ENCODE results near the gene PCYT1A. TPM values are rescaled to one million over a fixed set of nuclear protein-coding genes. Genes with fewer than 3 reads are reported as not detected.
"Not testable (repeated sequence)": the region's sequence is repeated elsewhere in the genome, so short reads cannot be mapped to it uniquely, and the experiment has no call there.

Gene PCYT1A
- total RNA-seq, 1 donor from 2014 or later = 37.0 TPM

GRCh38 chr3:196207833-196208607, 79.5 kb downstream of the PCYT1A start:
- Mint-ChIP-seq H3K9me3 (ENCODE audit: unreplicated experiment) (peaks cover 5% of the 10 kb centered on the region), H3K4me3 (ENCODE audit: unreplicated experiment) (peak overlapping the region; percentile 67), H3K27ac (ENCODE audit: unreplicated experiment) (no peak overlapping the region), H3K27me3 (ENCODE audit: unreplicated experiment) (peaks cover 13% of the 10 kb centered on the region), H3K4me1 (ENCODE audit: low read depth, unreplicated experiment) (no peaks in the 10 kb centered on the region), H3K36me3 (ENCODE audit: unreplicated experiment) (peaks cover 4% of the 10 kb centered on the region)
- no peak for TF ChIP-seq CTCF (IDR thresholded peaks at IDR 0.05; ENCODE audit: partially characterized antibody, unreplicated experiment)
- DNase-seq = peak; percentile 80

GRCh38 chr3:196207159-196207832, 80.2 kb downstream of the PCYT1A start:
- DNase-seq = peak; percentile 42
- no peak overlapping the region for H3K4me3 Mint-ChIP-seq (ENCODE audit: unreplicated experiment)
- H3K27me3 Mint-ChIP-seq (ENCODE audit: unreplicated experiment) = peaks cover 16% of the 10 kb centered on the region
- H3K36me3 Mint-ChIP-seq (ENCODE audit: unreplicated experiment) = peaks cover 4% of the 10 kb centered on the region
- no peak overlapping the region for H3K27ac Mint-ChIP-seq (ENCODE audit: unreplicated experiment)
- peaks cover 6% of the 10 kb centered on the region for H3K9me3 Mint-ChIP-seq (ENCODE audit: unreplicated experiment)
- no peaks in the 10 kb centered on the region for H3K4me1 Mint-ChIP-seq (ENCODE audit: low read depth, unreplicated experiment)
- no peak for TF ChIP-seq CTCF (IDR thresholded peaks at IDR 0.05; ENCODE audit: partially characterized antibody, unreplicated experiment)

- H3K27me3 Mint-ChIP-seq (ENCODE audit: unreplicated experiment) = peaks cover 16% of the 10 kb centered on the region
- not testable (repeated sequence) for H3K9me3 Mint-ChIP-seq (ENCODE audit: unreplicated experiment); H3K27ac Mint-ChIP-seq (ENCODE audit: unreplicated experiment); H3K36me3 Mint-ChIP-seq (ENCODE audit: unreplicated experiment); DNase-seq; H3K4me1 Mint-ChIP-seq (ENCODE audit: low read depth, unreplicated experiment); H3K4me3 Mint-ChIP-seq (ENCODE audit: unreplicated experiment)
Observed at GRCh38 chr3:196205442-196206205, 81.9 kb downstream of the PCYT1A start.

GRCh38 chr3:196203846-196204245, 83.7 kb downstream of the PCYT1A start:
- peaks cover 5% of the 10 kb centered on the region for H3K9me3 Mint-ChIP-seq (ENCODE audit: unreplicated experiment)
- no peak overlapping the region for H3K4me3 Mint-ChIP-seq (ENCODE audit: unreplicated experiment)
- peaks cover 4% of the 10 kb centered on the region for H3K36me3 Mint-ChIP-seq (ENCODE audit: unreplicated experiment)
- TF ChIP-seq CTCF (IDR thresholded peaks at IDR 0.05; ENCODE audit: partially characterized antibody, unreplicated experiment) = no peak
- H3K27me3 Mint-ChIP-seq (ENCODE audit: unreplicated experiment) = peaks cover 19% of the 10 kb centered on the region
- no peak overlapping the region for H3K27ac Mint-ChIP-seq (ENCODE audit: unreplicated experiment)
- H3K4me1 Mint-ChIP-seq (ENCODE audit: low read depth, unreplicated experiment) = no peaks in the 10 kb centered on the region
- DNase-seq = no peak

- Mint-ChIP-seq H3K4me3 (ENCODE audit: unreplicated experiment) (no peak overlapping the region), H3K27me3 (ENCODE audit: unreplicated experiment) (peaks cover 16% of the 10 kb centered on the region), H3K4me1 (ENCODE audit: low read depth, unreplicated experiment) (no peaks in the 10 kb centered on the region), H3K27ac (ENCODE audit: unreplicated experiment) (no peak overlapping the region), H3K9me3 (ENCODE audit: unreplicated experiment) (peaks cover 3% of the 10 kb centered on the region), H3K36me3 (ENCODE audit: unreplicated experiment) (peaks cover 4% of the 10 kb centered on the region)
- DNase-seq = no peak
- no peak for TF ChIP-seq CTCF (IDR thresholded peaks at IDR 0.05; ENCODE audit: partially characterized antibody, unreplicated experiment)
Observed at GRCh38 chr3:196202516-196202970, 85.0 kb downstream of the PCYT1A start.
